ENCODE data around the gene MPDU1. TPM values are rescaled to one million over a fixed set of nuclear protein-coding genes. Genes with fewer than 3 reads are reported as not detected.
"Not testable (repeated sequence)": the region's sequence is repeated elsewhere in the genome, so short reads cannot be mapped to it uniquely, and the experiment has no call there.

The MPDU1 gene
- total and polyA plus RNA-seq, 2 experiments from 2014 or later: 109 to 201 TPM

- H3K9me2 ChIP-seq (replicated peaks; ENCODE audit: insufficient read depth): no peaks in the 10 kb centered on the region
- peaks cover 7% of the 10 kb centered on the region for H3K79me2 ChIP-seq
- peaks cover 1% of the 10 kb centered on the region for H4K20me1 ChIP-seq (ENCODE audit: insufficient read depth, poor library complexity, severe bottlenecking)
- no peaks in the 10 kb centered on the region for H3K27me3 ChIP-seq
- 82% methylated on average over 5 of the region's 5 CpGs for WGBS (ENCODE audit: low lambda C conversion rate, missing lambda C conversion rate)
- H3K4me1 ChIP-seq (ENCODE audit: insufficient read depth): no peaks in the 10 kb centered on the region
- TF ChIP-seq CTCF (IDR thresholded peaks at IDR 0.05; ENCODE audit: poor library complexity) (no peak), EZH2 (IDR thresholded peaks at IDR 0.05; ENCODE audit: borderline replicate concordance) (no peak), EZH2phosphoT487 (IDR thresholded peaks at IDR 0.05; ENCODE audit: low read depth, severe bottlenecking, unreplicated experiment) (no peak)
- H3K9me3 ChIP-seq (ENCODE audit: low read depth): no peaks in the 10 kb centered on the region
- H2AFZ ChIP-seq: no peak overlapping the region
- H3K36me3 ChIP-seq (replicated peaks; ENCODE audit: insufficient read depth, low read depth): no peaks in the 10 kb centered on the region
- H3K4me2 ChIP-seq: no peak overlapping the region
- DNase-seq (ENCODE audit: low spot score): no peak
- no peak overlapping the region for H3K27ac ChIP-seq
- no peak overlapping the region for H3K4me3 ChIP-seq
Measured at GRCh38 chr17:7618608-7619007, 35.0 kb downstream of the MPDU1 start.

GRCh38 chr17:7620835-7621234 is 37.2 kb downstream of the MPDU1 start:
- Histone ChIP-seq H3K4me3 (no peak overlapping the region), H3K9me2 (replicated peaks; ENCODE audit: insufficient read depth) (no peaks in the 10 kb centered on the region), H3K4me2 (no peak overlapping the region), H3K9me3 (ENCODE audit: low read depth) (no peaks in the 10 kb centered on the region), H3K27ac (no peak overlapping the region), H3K4me1 (ENCODE audit: insufficient read depth) (peaks cover 2% of the 10 kb centered on the region), H2AFZ (no peak overlapping the region), H3K27me3 (no peaks in the 10 kb centered on the region), H4K20me1 (ENCODE audit: insufficient read depth, poor library complexity, severe bottlenecking) (no peaks in the 10 kb centered on the region), H3K79me2 (peaks cover 9% of the 10 kb centered on the region), H3K36me3 (replicated peaks; ENCODE audit: insufficient read depth, low read depth) (no peaks in the 10 kb centered on the region)
- 91% methylated on average over 8 of the region's 8 CpGs for WGBS (ENCODE audit: low lambda C conversion rate, missing lambda C conversion rate)
- TF ChIP-seq EZH2 (IDR thresholded peaks at IDR 0.05; ENCODE audit: borderline replicate concordance) (no peak), CTCF (IDR thresholded peaks at IDR 0.05; ENCODE audit: poor library complexity) (no peak), EZH2phosphoT487 (IDR thresholded peaks at IDR 0.05; ENCODE audit: low read depth, severe bottlenecking, unreplicated experiment) (no peak)
- DNase-seq (ENCODE audit: low spot score): no peak

GRCh38 chr17:7623661-7624060 is 40.0 kb downstream of the MPDU1 start:
- Histone ChIP-seq H3K36me3 (replicated peaks; ENCODE audit: insufficient read depth, low read depth) (no peaks in the 10 kb centered on the region), H3K4me3 (no peak overlapping the region), H3K9me2 (replicated peaks; ENCODE audit: insufficient read depth) (no peaks in the 10 kb centered on the region), H4K20me1 (ENCODE audit: insufficient read depth, poor library complexity, severe bottlenecking) (no peaks in the 10 kb centered on the region), H3K27me3 (no peaks in the 10 kb centered on the region), H3K79me2 (peaks cover 24% of the 10 kb centered on the region), H3K4me2 (no peak overlapping the region), H3K27ac (no peak overlapping the region), H2AFZ (no peak overlapping the region), H3K9me3 (ENCODE audit: low read depth) (no peaks in the 10 kb centered on the region), H3K4me1 (ENCODE audit: insufficient read depth) (peaks cover 15% of the 10 kb centered on the region)
- TF ChIP-seq EZH2phosphoT487 (IDR thresholded peaks at IDR 0.05; ENCODE audit: low read depth, severe bottlenecking, unreplicated experiment): no peak
- WGBS (ENCODE audit: low lambda C conversion rate, missing lambda C conversion rate): 87% methylated on average over 5 of the region's 5 CpGs
- no peak for DNase-seq (ENCODE audit: low spot score)

DNA sequence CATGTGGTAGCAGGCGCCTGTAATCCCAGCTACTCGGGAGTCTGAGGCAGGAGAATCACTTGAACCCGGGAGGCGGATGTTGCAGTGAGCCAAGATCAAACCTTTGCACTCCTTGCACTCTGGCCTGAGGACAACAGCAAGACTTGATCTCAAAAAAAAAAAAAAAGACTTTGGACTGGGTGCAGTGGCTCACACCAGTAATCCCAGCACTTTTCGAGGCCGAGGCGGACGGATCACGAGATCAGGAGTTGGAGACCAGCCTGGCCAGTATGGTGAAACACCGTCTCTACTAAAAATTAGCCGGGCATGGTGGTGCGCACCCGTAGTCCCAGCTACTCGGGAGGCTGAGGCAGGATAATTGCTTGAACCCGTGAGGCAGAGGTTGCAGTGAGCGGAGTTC is 42.1 kb downstream of the MPDU1 start:
- H3K36me3 ChIP-seq (replicated peaks; ENCODE audit: insufficient read depth, low read depth); H2AFZ ChIP-seq; H3K9me2 ChIP-seq (replicated peaks; ENCODE audit: insufficient read depth); H4K20me1 ChIP-seq (ENCODE audit: insufficient read depth, poor library complexity, severe bottlenecking); DNase-seq (ENCODE audit: low spot score); H3K4me3 ChIP-seq; H3K9me3 ChIP-seq (ENCODE audit: low read depth); H3K27me3 ChIP-seq: not testable (repeated sequence)
- peak overlapping the region; percentile 99 for H3K27ac ChIP-seq
- WGBS (ENCODE audit: low lambda C conversion rate, missing lambda C conversion rate): 97% methylated on average over 16 of the region's 16 CpGs
- peaks cover 19% of the 10 kb centered on the region for H3K4me1 ChIP-seq (ENCODE audit: insufficient read depth)
- H3K79me2 ChIP-seq: peaks cover 24% of the 10 kb centered on the region
- peak overlapping the region; percentile 96 for H3K4me2 ChIP-seq

Data from hepatocyte (in vitro differentiated cells).